Astrocyte of the spinal cord (primary cell): ENCODE results near the gene E2F7.
A peak's percentile ranks its signal among the peaks of the same experiment; 100 is the strongest.

Experiments
- DNase-seq: peaks from one replicate; pipeline ENCODE4 v3.0.0; 2011; ENCODE audit warnings: low read depth, low spot score
- H3K4me3 ChIP-seq: 2 replicates; pipeline ENCODE4 v1.5.1; 2011; ENCODE audit warnings: low read depth, mild to moderate bottlenecking, low read length, moderate library complexity
- CTCF ChIP-seq: IDR thresholded peaks from 2 replicates; pipeline ENCODE4 v1.5.1; 2012; ENCODE audit warnings: low read depth, mild to moderate bottlenecking, low read length, inconsistent platforms
- in situ Hi-C: cut with HindIII; loops from 2 replicates; pipeline ENCODE4 v1.10.0; 2017; ENCODE audit warnings: low sequenced_read_pairs

The E2F7 gene

GRCh38 chr12:77070382-77070781, 5.0 kb upstream of the E2F7 start:
- no peak for TF ChIP-seq CTCF
- in situ Hi-C loops = no loop called here

GRCh38 chr12:77064896-77065360, 441 bp downstream of the E2F7 start:
- in situ Hi-C loops = no loop called here
- TF ChIP-seq CTCF = no peak
- H3K4me3 ChIP-seq = peak overlapping the region; percentile 86
- DNase-seq = no peak

More at GRCh38 chr12:77070382-77070781, 5.0 kb upstream of the E2F7 start:
- H3K4me3 ChIP-seq = no peak overlapping the region
- no peak for DNase-seq

- peak overlapping the region; percentile 27 for H3K4me3 ChIP-seq
- in situ Hi-C loops = no loop called here
- TF ChIP-seq CTCF = no peak
- DNase-seq = peak; percentile 89
Observed at GRCh38 chr12:77062846-77063461, 2.4 kb downstream of the E2F7 start.

- DNase-seq = no peak
- in situ Hi-C loops = no loop called here
- TF ChIP-seq CTCF = no peak
- no peak overlapping the region for H3K4me3 ChIP-seq
Observed at GRCh38 chr12:77062396-77062795, 3.0 kb downstream of the E2F7 start.

GRCh38 chr12:77060883-77061240, 4.5 kb downstream of the E2F7 start:
- DNase-seq = no peak
- H3K4me3 ChIP-seq = no peak overlapping the region
- in situ Hi-C loops = no loop called here

GRCh38 chr12:77060136-77060882, 5.1 kb downstream of the E2F7 start:
- no peak for TF ChIP-seq CTCF

More at GRCh38 chr12:77060883-77061240, 4.5 kb downstream of the E2F7 start:
- no peak for TF ChIP-seq CTCF

More at GRCh38 chr12:77060136-77060882, 5.1 kb downstream of the E2F7 start:
- DNase-seq = no peak
- in situ Hi-C loops = no loop called here
- H3K4me3 ChIP-seq = no peak overlapping the region
